ENCODE data around the gene KCNJ5.

Gene KCNJ5

DNA sequence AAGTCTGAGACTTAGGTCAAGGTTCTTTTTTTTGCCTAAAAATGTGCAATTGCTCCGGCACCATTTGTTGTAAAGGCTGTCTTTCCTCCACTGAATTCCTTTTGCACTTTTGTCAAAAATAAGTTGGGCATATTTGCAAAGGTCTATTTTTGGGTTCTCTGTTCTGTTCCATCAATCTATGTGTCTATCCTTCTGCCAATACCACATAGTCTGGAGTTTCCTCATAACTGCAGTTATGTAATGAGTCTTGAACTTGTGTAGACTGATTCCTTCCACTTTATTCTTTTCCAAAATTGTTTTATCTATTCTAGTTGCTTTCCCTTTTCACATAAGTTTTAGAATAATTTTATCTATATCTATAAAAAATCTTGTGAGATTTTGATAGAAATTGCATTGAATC is 6.7 kb downstream of the KCNJ5 start:
- Histone ChIP-seq H3K27me3 (peaks cover 28% of the 10 kb centered on the region), H3K9me3 (no peaks in the 10 kb centered on the region), H3K4me3 (ENCODE audit: low read depth in 1 of 2, low read length in 1 of 2) (no peak overlapping the region), H3K4me1 (ENCODE audit: control insufficient read depth in 1 of 2, insufficient read depth in 1 of 2, low read depth in 1 of 2, low read length in 1 of 2) (no peaks in the 10 kb centered on the region), H3K27ac (no peak overlapping the region), H3K36me3 (no peaks in the 10 kb centered on the region)
- TF ChIP-seq, protein P1, sequence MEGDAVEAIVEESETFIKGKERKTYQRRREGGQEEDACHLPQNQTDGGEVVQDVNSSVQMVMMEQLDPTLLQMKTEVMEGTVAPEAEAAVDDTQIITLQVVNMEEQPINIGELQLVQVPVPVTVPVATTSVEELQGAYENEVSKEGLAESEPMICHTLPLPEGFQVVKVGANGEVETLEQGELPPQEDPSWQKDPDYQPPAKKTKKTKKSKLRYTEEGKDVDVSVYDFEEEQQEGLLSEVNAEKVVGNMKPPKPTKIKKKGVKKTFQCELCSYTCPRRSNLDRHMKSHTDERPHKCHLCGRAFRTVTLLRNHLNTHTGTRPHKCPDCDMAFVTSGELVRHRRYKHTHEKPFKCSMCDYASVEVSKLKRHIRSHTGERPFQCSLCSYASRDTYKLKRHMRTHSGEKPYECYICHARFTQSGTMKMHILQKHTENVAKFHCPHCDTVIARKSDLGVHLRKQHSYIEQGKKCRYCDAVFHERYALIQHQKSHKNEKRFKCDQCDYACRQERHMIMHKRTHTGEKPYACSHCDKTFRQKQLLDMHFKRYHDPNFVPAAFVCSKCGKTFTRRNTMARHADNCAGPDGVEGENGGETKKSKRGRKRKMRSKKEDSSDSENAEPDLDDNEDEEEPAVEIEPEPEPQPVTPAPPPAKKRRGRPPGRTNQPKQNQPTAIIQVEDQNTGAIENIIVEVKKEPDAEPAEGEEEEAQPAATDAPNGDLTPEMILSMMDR (IDR thresholded peaks at IDR 0.05) = no peak

DNA sequence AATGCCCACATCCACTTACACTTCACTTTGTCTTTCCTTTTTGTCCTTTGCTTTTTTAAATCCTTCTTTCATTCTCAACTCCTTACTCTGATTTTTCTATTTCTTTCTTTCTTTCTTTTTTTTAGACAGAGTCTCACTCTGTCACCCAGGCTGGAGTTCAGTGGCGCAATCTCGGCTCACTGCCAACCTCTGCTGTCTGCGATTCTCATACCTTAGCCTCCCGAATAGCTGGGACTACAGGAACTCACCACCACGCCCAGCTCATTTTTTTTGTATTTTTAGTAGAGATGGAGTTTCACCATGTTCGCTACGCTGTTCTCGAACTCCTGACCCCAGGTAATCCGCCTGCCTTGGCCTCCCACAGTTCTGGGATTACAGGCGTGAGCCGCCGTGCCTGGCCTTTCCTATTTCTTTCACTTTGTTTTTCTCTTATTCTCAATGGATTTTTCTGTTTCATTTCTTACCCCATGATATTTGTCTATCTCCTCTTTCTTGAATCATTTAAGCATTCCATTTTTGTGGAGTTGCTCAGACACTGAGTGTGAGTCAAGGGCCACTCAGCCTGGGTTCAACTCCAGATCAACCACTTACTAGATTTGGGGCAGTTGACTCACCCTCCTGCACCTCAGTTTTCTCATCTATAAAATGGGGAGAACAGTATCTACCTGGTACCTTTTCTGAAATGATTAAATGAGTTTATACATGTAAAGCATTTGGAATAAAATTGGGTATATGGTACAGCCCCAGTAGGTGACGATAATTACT is 7.6 kb downstream of the KCNJ5 start:
- TF ChIP-seq, protein P1 (IDR thresholded peaks at IDR 0.05) = no peak
- Histone ChIP-seq H3K4me1 (ENCODE audit: control insufficient read depth in 1 of 2, insufficient read depth in 1 of 2, low read depth in 1 of 2, low read length in 1 of 2) (no peaks in the 10 kb centered on the region), H3K9me3 (no peaks in the 10 kb centered on the region), H3K27ac (no peak overlapping the region), H3K27me3 (peaks cover 28% of the 10 kb centered on the region), H3K36me3 (no peaks in the 10 kb centered on the region), H3K4me3 (ENCODE audit: low read depth in 1 of 2, low read length in 1 of 2) (no peak overlapping the region)

DNA sequence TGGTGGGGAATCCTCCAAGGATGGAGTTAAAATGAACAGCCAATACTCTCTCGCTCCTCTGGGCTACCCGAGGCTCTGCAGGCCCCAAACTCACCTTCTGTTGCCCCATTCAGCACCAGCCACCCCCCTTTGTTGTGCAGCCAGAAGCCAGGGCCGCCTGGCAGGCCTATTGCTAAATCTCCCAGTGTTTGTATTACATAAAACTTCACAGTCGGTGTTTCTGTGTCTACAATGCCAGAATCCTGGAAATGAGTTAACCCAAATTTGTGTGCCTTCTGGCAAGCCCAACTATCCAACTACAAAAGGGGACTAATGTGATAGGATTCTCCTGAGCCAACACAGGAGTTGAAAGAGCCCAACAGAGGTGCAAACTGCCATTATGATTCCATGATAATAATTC is 9.3 kb downstream of the KCNJ5 start:
- TF ChIP-seq, protein P1 (IDR thresholded peaks at IDR 0.05) = no peak
- no peaks in the 10 kb centered on the region for H3K9me3 ChIP-seq
- no peak overlapping the region for H3K27ac ChIP-seq
- no peaks in the 10 kb centered on the region for H3K36me3 ChIP-seq
- H3K4me1 ChIP-seq (ENCODE audit: control insufficient read depth in 1 of 2, insufficient read depth in 1 of 2, low read depth in 1 of 2, low read length in 1 of 2) = peaks cover 0 to 8% of the 10 kb centered on the region in 2 experiments
- no peak overlapping the region for H3K4me3 ChIP-seq (ENCODE audit: low read depth in 1 of 2, low read length in 1 of 2)
- H3K27me3 ChIP-seq = peaks cover 35% of the 10 kb centered on the region

DNA sequence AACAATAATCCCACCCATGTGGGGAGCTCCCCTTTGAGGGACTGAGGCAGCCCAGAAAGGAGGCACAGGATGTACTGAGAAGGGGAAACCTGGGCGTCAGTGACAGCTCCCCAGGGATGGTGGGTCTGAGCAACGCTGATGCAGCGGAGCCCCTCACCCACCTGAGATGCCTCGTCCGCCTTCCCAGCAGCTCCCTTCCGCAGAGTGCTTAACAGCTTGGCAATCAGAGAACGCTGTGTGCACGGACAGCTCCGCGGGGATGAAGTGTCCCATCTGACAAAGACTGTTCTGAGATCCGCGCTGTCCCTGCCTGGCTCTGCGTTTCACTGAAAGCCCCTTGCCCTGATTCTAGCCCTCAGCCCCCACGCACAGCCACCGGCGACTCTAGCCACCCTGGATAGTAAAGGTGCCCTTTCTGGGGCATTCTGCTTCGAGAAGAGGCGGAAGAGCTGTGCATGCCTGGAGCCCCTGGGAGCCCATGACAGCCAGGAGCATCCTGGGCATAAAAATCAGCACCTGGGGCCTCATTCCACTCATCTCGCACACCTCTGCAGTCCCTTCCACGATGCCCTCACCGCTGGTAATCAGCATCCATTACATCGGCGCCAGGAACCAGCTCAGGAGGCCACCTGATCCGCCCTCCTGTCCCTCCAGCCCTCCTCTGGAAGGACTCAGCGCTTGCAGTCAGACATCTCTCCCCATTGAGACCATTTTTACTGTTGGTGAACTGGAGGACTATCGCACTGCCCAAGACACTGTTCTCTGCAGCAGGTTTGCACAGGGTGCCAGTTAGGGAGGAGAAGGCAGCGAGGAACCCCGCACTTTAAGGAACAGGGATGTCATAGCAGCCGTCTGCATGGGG is 10.7 kb downstream of the KCNJ5 start:
- Histone ChIP-seq H3K4me3 (ENCODE audit: low read depth in 1 of 2, low read length in 1 of 2) (no peak overlapping the region), H3K36me3 (no peaks in the 10 kb centered on the region), H3K4me1 (ENCODE audit: control insufficient read depth in 1 of 2, insufficient read depth in 1 of 2, low read depth in 1 of 2, low read length in 1 of 2) (peaks cover 0 to 15% of the 10 kb centered on the region in 2 experiments), H3K27me3 (peaks cover 50% of the 10 kb centered on the region), H3K27ac (no peak overlapping the region), H3K9me3 (no peaks in the 10 kb centered on the region)
- TF ChIP-seq, protein P1 (IDR thresholded peaks at IDR 0.05) = no peak

DNA sequence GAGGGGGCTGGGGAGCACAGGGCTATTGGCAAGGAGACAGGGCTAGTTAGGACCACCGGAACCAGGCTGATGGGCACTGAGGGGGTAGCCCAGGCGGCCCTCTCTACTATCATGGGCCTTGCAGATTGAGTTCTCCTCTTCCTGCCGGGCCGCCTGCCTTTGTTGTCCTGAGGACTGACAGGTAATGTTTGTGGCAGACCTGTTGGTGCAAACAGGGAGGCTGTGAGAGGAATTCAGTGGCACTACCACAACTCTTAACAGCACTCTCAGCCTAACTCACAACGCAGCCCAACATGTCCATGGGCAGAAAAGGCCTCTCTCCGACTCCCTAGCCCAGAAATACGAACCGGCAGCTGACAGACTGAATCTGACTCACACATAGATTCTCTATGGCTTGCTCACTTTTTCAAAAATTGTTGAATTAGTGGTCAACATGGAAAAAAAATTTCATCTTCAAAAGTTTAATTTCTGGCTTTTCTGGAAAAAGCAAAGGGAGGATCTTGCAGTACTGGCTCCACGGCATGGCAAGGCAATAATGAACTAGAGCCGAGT is 11.4 kb downstream of the KCNJ5 start:
- H3K27ac ChIP-seq = no peak overlapping the region

More for the DNA sequence above, 11.4 kb downstream of the KCNJ5 start:
- Histone ChIP-seq H3K4me1 (ENCODE audit: control insufficient read depth in 1 of 2, insufficient read depth in 1 of 2, low read depth in 1 of 2, low read length in 1 of 2) (peaks cover 0 to 15% of the 10 kb centered on the region in 2 experiments), H3K4me3 (ENCODE audit: low read depth in 1 of 2, low read length in 1 of 2) (no peak overlapping the region), H3K27me3 (peaks cover 57% of the 10 kb centered on the region), H3K36me3 (no peaks in the 10 kb centered on the region), H3K9me3 (no peaks in the 10 kb centered on the region)
- TF ChIP-seq, protein P1 (IDR thresholded peaks at IDR 0.05) = no peak
